ENCODE data around the gene PPDPF. TPM values are rescaled to one million over a fixed set of nuclear protein-coding genes. Genes with fewer than 3 reads are reported as not detected.
"Not testable (repeated sequence)": the region's sequence is repeated elsewhere in the genome, so short reads cannot be mapped to it uniquely, and the experiment has no call there.

The PPDPF gene
- total and polyA plus RNA-seq, 8 donors = 155 to 662 (median 277) TPM

GRCh38 chr20:63477061-63477616, 43.4 kb upstream of the PPDPF start:
- no peaks in the 10 kb centered on the region for H3K9me3 ChIP-seq
- intact Hi-C loops (cut with DNase I) = no loop called here
- peaks cover 0 to 2% of the 10 kb centered on the region in 2 donors for H3K4me1 ChIP-seq
- TF ChIP-seq, protein P1, sequence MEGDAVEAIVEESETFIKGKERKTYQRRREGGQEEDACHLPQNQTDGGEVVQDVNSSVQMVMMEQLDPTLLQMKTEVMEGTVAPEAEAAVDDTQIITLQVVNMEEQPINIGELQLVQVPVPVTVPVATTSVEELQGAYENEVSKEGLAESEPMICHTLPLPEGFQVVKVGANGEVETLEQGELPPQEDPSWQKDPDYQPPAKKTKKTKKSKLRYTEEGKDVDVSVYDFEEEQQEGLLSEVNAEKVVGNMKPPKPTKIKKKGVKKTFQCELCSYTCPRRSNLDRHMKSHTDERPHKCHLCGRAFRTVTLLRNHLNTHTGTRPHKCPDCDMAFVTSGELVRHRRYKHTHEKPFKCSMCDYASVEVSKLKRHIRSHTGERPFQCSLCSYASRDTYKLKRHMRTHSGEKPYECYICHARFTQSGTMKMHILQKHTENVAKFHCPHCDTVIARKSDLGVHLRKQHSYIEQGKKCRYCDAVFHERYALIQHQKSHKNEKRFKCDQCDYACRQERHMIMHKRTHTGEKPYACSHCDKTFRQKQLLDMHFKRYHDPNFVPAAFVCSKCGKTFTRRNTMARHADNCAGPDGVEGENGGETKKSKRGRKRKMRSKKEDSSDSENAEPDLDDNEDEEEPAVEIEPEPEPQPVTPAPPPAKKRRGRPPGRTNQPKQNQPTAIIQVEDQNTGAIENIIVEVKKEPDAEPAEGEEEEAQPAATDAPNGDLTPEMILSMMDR (IDR thresholded peaks at IDR 0.05) = no peak
- H3K36me3 ChIP-seq = no peaks in the 10 kb centered on the region
- peaks cover 31 to 100% of the 10 kb centered on the region in 2 donors for H3K27me3 ChIP-seq
- no peak overlapping the region for H3K27ac ChIP-seq
- DNase-seq = no peak
- ATAC-seq = no peak
- no peak overlapping the region for H3K4me3 ChIP-seq

DNA sequence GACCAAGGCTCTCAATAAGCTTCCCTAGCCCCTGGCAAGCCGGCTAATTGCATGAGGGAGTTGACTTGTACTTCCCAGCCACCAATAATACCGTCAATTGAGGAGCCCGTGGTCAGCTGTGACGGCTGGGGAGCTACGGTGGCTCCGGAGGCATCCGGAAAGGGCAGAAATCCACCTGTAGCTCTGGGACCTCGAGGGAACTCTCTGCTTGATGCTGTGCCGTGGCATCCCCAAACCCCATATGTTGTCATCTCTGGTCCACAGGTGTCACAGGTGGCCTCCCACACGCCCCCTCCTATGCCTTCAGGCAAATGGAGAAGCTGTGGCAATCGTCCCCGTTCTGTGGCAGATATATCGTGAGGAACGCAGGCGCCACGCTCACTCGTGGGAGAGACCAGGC, 42.6 kb upstream of the PPDPF start:
- Histone ChIP-seq H3K27me3 (peaks cover 28 to 100% of the 10 kb centered on the region in 2 donors), H3K4me3 (no peak overlapping the region), H3K27ac (no peak overlapping the region), H3K36me3 (no peaks in the 10 kb centered on the region), H3K4me1 (no peaks in the 10 kb centered on the region), H3K9me3 (no peaks in the 10 kb centered on the region)
- ATAC-seq (no peak), DNase-seq (no peak)
- TF ChIP-seq, protein P1 (IDR thresholded peaks at IDR 0.05) = no peak
- intact Hi-C loops (cut with DNase I) = no loop called here

GRCh38 chr20:63478346-63479302, 41.9 kb upstream of the PPDPF start:
- Histone ChIP-seq H3K36me3 (no peaks in the 10 kb centered on the region), H3K9me3 (no peaks in the 10 kb centered on the region), H3K4me3 (no peak overlapping the region), H3K4me1 (peaks cover 0 to 4% of the 10 kb centered on the region in 2 donors), H3K27me3 (peaks cover 22 to 100% of the 10 kb centered on the region in 2 donors), H3K27ac (no peak overlapping the region)
- intact Hi-C loops (cut with DNase I) = no loop called here
- TF ChIP-seq, protein P1 (IDR thresholded peaks at IDR 0.05) = no peak
- ATAC-seq = no peak
- DNase-seq = no peak

DNA sequence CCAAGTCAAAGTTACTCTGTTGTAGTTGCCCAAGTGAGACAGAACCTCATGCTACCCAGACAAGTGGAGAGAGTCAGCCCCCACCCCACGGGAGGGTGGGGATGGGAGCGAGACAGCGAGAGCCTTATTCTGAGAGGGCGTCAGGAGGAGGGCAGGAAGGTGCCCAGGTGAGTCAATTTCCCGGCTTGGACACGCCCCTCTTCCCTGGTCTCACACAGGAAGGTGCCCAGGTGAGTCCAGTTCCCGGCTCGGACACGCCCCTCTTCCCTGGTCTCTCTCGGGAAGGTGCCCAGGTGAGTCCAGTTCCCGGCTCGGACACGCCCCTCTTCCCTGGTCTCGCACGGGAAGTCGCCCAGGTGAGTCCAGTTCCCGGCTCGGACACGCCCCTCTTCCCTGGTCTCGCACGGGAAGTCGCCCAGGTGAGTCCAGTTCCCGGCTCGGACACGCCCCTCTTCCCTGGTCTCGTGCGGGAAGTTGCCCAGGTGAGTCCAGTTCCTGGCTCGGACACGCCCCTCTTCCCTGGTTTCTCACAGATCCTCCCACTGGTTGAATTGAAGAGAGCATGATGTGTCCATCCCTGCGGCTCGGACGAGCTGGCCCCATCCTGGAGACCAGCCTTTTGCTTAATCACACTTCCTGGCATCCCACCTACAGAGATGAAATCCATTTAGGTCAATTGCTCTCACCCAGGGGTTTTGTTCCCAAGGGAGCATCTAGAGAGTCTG, 40.7 kb upstream of the PPDPF start:
- H3K27ac ChIP-seq; H3K4me3 ChIP-seq; H3K9me3 ChIP-seq; intact Hi-C loops (cut with DNase I); ATAC-seq; H3K36me3 ChIP-seq; H3K4me1 ChIP-seq; DNase-seq: not testable (repeated sequence)
- H3K27me3 ChIP-seq = peaks cover 9 to 100% of the 10 kb centered on the region in 2 donors

- intact Hi-C loops (cut with DNase I) = no loop called here
- Histone ChIP-seq H3K36me3 (no peaks in the 10 kb centered on the region), H3K27me3 (peaks cover 6 to 100% of the 10 kb centered on the region in 2 donors), H3K9me3 (no peaks in the 10 kb centered on the region), H3K4me3 (no peak overlapping the region), H3K4me1 (peaks cover 0 to 4% of the 10 kb centered on the region in 2 donors), H3K27ac (no peak overlapping the region)
- TF ChIP-seq, protein P1 (IDR thresholded peaks at IDR 0.05) = no peak
- ATAC-seq (no peak), DNase-seq (no peak)
These were observed 39.1 kb upstream of the PPDPF start for GRCh38 chr20:63481503-63481902.
